Esophagus squamous epithelium (tissue), 5 donors: ENCODE data around the gene PLPP4. TPM values are rescaled to one million over a fixed set of nuclear protein-coding genes. Genes with fewer than 3 reads are reported as not detected.

Experiments used
- DNase-seq: peaks from one replicate; lab custom pipeline; 2025; lab: John Stamatoyannopoulos, UW
- H3K27ac ChIP-seq, 4 donors: fragments of 200-600 bp; sonication (generic); one replicate each; pipeline ENCODE4 v1.5.1; 2016 to 2019; ENCODE audit warnings: mild to moderate bottlenecking in 1 of 4
- H3K27me3 ChIP-seq, 4 donors: fragments of 200-600 bp; sonication (generic); 1 replicate in 3 of 4; 2 replicates in 1 of 4; pipeline versions ENCODE4 v1.5.1 to v1.6.0; 2017 to 2021; ENCODE audit warnings: antibody characterized with exemption in 1 of 4
- H3K36me3 ChIP-seq, 3 donors: fragments of 200-600 bp; sonication (generic); one replicate each; pipeline ENCODE4 v1.5.1; 2016 to 2019
- H3K4me1 ChIP-seq, 3 donors: fragments of 200-600 bp; sonication (generic); one replicate each; pipeline ENCODE4 v1.5.1; 2017 to 2019
- H3K4me3 ChIP-seq, 4 donors: fragments of 200-600 bp; sonication (generic); 1 replicate in 3 of 4; 2 replicates in 1 of 4; pipeline ENCODE4 v1.5.1; 2016 to 2019; ENCODE audit warnings: mild to moderate bottlenecking in 2 of 4, moderate library complexity in 1 of 4
- H3K9me3 ChIP-seq, 3 donors: fragments of 200-600 bp; sonication (generic); one replicate each; pipeline ENCODE4 v1.5.1; 2016 to 2019
- CTCF ChIP-seq, 6 experiments: fragments of 450-650 bp in 4 of 6; fragments of 200-600 bp in 2 of 6; sonication (generic) in 2 of 6; IDR thresholded peaks; one replicate each; pipeline ENCODE4 v1.5.1; 2016 to 2019; ENCODE audit warnings: antibody characterized with exemption in 6 of 6, mild to moderate bottlenecking in 4 of 6, moderate library complexity in 4 of 6
- POLR2A ChIP-seq, 4 donors: fragments of 450-650 bp; IDR thresholded peaks; one replicate each; pipeline ENCODE4 v1.6.1; 2017; ENCODE audit warnings: antibody characterized with exemption in 4 of 4, mild to moderate bottlenecking in 4 of 4, moderate library complexity in 3 of 4
- WGBS, 2 donors: methylation state at CpG; one replicate each; pipeline ENCODE4 v1.1.5; 2018; 5-methylcytosine and 5-hydroxymethylcytosine counted together
- intact Hi-C: fragments of 100-400 bp; cut with DNase I; formaldehyde crosslinking; loops from one replicate; pipeline ENCODE4 v1.15.0; 2022
- total RNA-seq, 4 donors: library from RNA; depleted of rRNA; stranded (reverse); fragments of >200 nt; gene quantifications; one replicate each; pipeline ENCODE4 v1.1.0, GENCODE V29; 2016
- donor health status: DM: yes; HTN: yes; CAD: no.

Gene PLPP4
- total RNA-seq, 4 donors from 2014 or later = 0.38 to 0.49 TPM; not detected in 2

DNA sequence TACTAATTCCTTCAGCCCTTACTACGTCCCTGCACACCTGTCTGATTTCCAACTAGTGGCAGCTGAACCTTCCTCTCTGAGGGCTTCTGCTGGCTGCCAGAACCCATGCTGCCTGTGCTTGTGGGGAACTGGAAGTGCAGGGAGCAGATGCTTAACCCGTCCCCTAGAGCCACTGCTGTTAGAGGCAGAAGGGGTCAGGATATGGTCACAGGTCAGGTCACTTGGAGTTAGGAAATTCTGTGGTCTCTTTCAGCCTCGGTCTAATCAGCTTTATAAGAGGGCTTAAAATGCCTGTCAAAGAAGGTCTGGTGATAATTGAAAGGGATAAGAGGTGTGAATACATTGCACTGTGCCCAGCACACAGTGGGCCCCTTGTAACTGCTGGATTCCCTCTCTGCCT is 82.0 kb downstream of the PLPP4 start:
- no peaks in the 10 kb centered on the region for H3K36me3 ChIP-seq
- 33 to 59% methylated on average over 2 to 3 of the region's 3 CpGs for whole genome bisulfite sequencing, 2 donors
- TF ChIP-seq POLR2A (IDR thresholded peaks at IDR 0.05) = no peak
- no peak for TF ChIP-seq CTCF (IDR thresholded peaks at IDR 0.05)
- H3K27ac ChIP-seq = no peak overlapping the region
- intact Hi-C loops = no loop called here
- no peaks in the 10 kb centered on the region for H3K4me1 ChIP-seq
- DNase-seq = no peak
- no peaks in the 10 kb centered on the region for H3K27me3 ChIP-seq
- no peak overlapping the region for H3K4me3 ChIP-seq
- H3K9me3 ChIP-seq = no peaks in the 10 kb centered on the region

- no peaks in the 10 kb centered on the region for H3K9me3 ChIP-seq
- WGBS, 2 donors = 77 to 100% methylated on average over 2 to 3 of the region's 3 CpGs
- H3K4me1 ChIP-seq = no peaks in the 10 kb centered on the region
- DNase-seq = no peak
- H3K4me3 ChIP-seq = no peak overlapping the region
- H3K27me3 ChIP-seq = no peaks in the 10 kb centered on the region
- H3K36me3 ChIP-seq = no peaks in the 10 kb centered on the region
- intact Hi-C loops = no loop called here
- no peak overlapping the region for H3K27ac ChIP-seq
- TF ChIP-seq POLR2A (IDR thresholded peaks at IDR 0.05) = no peak
- TF ChIP-seq CTCF (IDR thresholded peaks at IDR 0.05) = no peak
Measured at GRCh38 chr10:120540486-120540885, 83.5 kb downstream of the PLPP4 start.

DNA sequence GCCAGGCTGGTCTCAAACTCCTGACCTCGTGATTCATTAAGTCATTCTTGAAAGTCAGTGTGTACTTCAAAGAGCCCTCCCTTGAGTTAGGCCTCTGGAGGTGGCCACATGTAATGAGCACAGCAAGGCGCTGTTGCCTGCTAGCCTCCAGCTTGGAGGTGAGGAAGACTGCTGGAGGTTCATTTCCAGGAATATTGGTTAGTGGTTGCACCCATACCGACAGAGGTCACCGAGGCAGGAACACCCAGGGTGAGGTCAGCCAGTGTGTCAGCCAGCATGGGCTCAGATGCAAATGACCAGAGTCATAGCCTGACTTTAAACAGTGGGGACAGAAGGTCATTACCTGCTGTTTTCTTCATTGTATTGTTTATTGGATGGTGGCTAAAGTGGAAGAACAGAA is 85.0 kb downstream of the PLPP4 start:
- Histone ChIP-seq H3K4me3 (no peak overlapping the region), H3K4me1 (no peaks in the 10 kb centered on the region), H3K36me3 (no peaks in the 10 kb centered on the region), H3K27ac (no peak overlapping the region), H3K9me3 (no peaks in the 10 kb centered on the region), H3K27me3 (no peaks in the 10 kb centered on the region)
- DNase-seq = no peak
- intact Hi-C loops = no loop called here
- TF ChIP-seq POLR2A (IDR thresholded peaks at IDR 0.05) (no peak), CTCF (IDR thresholded peaks at IDR 0.05) (no peak)
- WGBS, 2 donors = 82 to 83% methylated on average over 4 of the region's 4 CpGs

DNA sequence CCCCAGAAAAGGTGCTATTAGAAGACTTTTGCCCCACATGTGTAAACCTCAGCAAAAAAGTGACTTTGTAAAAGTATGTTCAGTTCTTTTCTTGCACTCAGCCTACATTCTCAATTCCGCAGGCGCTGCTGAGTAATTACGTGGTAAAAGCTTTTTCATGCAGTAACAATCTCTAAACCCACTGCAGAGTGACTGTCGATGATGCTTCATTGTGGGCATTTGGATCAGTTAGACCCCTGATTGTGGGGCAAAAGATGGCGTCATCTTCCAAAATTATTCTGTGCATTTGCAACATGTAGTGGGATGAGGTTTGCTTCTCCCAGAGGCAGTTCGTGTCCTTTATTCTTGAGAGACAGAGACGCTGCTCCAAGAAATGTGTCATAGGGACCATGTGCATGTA is 85.6 kb downstream of the PLPP4 start:
- Histone ChIP-seq H3K36me3 (no peaks in the 10 kb centered on the region), H3K4me3 (no peak overlapping the region), H3K9me3 (no peaks in the 10 kb centered on the region), H3K27ac (no peak overlapping the region), H3K27me3 (no peaks in the 10 kb centered on the region), H3K4me1 (no peaks in the 10 kb centered on the region)
- DNase-seq = no peak
- intact Hi-C loops = no loop called here
- WGBS, 2 donors = 75 to 76% methylated on average over 7 of the region's 7 CpGs
- TF ChIP-seq POLR2A (IDR thresholded peaks at IDR 0.05) = no peak
- TF ChIP-seq CTCF (IDR thresholded peaks at IDR 0.05) = no peak

- no peak overlapping the region for H3K27ac ChIP-seq
- H3K27me3 ChIP-seq = peaks cover 0 to 3% (median 0%) of the 10 kb centered on the region in 4 donors
- DNase-seq = no peak
- intact Hi-C loops = no loop called here
- H3K4me1 ChIP-seq = no peaks in the 10 kb centered on the region
- no peak overlapping the region for H3K4me3 ChIP-seq
- H3K9me3 ChIP-seq = no peaks in the 10 kb centered on the region
- TF ChIP-seq POLR2A (IDR thresholded peaks at IDR 0.05) (no peak), CTCF (IDR thresholded peaks at IDR 0.05) (no peak)
- H3K36me3 ChIP-seq = no peaks in the 10 kb centered on the region
- 90 to 92% methylated on average over 2 of the region's 2 CpGs for WGBS, 2 donors
Measured at GRCh38 chr10:120543291-120543690, 86.3 kb downstream of the PLPP4 start.
